Measurements from ENCODE around the gene TAS2R1.

GRCh38 chr5:9670371-9670770, 40.2 kb upstream of the TAS2R1 start:
- TF ChIP-seq POLR2A (IDR thresholded peaks at IDR 0.05): no peak
- TF ChIP-seq, protein P1, sequence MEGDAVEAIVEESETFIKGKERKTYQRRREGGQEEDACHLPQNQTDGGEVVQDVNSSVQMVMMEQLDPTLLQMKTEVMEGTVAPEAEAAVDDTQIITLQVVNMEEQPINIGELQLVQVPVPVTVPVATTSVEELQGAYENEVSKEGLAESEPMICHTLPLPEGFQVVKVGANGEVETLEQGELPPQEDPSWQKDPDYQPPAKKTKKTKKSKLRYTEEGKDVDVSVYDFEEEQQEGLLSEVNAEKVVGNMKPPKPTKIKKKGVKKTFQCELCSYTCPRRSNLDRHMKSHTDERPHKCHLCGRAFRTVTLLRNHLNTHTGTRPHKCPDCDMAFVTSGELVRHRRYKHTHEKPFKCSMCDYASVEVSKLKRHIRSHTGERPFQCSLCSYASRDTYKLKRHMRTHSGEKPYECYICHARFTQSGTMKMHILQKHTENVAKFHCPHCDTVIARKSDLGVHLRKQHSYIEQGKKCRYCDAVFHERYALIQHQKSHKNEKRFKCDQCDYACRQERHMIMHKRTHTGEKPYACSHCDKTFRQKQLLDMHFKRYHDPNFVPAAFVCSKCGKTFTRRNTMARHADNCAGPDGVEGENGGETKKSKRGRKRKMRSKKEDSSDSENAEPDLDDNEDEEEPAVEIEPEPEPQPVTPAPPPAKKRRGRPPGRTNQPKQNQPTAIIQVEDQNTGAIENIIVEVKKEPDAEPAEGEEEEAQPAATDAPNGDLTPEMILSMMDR (IDR thresholded peaks at IDR 0.05): no peak
